ENCODE results near the gene PRM3. TPM values are rescaled to one million over a fixed set of nuclear protein-coding genes. Genes with fewer than 3 reads are reported as not detected.

Gene PRM3
- total RNA-seq, 2 experiments from 2014 or later: not detected

DNA sequence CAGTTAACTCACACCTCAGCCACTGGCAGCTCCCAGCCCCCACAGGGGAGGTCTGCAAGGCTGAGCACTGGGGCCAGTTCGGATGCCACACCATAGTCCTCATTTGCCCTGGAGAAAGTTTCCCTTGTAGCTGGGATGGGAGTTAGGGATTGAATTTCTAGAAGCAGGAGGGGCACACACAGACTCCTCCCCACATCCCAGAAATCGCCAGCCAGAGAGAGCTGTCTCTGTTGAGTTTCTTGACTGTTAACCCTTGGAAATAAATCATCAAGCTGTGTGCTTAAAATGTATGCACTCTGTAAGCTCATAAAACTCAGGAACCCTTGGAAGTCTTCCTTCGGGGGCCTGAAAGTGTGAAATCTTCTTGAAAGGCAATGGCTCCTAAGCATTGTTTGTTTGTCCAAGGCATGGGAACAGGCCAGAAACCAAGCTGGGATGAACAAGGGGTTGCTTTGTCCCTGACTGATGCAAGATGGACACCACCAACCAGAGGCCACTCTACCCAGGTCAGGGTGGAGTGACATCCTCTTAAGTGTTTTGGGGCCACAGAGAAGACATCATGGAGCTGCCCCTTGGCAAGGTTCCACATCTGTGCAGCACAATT is 394 bp upstream of the PRM3 start:
- intact Hi-C loops (cut with DNase I, micrococcal nuclease): no loop called here
- DNase-seq: no peak
- H3K27me3 Mint-ChIP-seq: no peaks in the 10 kb centered on the region
- Histone ChIP-seq H3K9me3 (ENCODE audit: control insufficient read depth in 1 of 2, insufficient read depth in 1 of 2, low read length in 2 of 2) (no peaks in the 10 kb centered on the region), H3K4me1 (ENCODE audit: insufficient read depth, low read length) (no peaks in the 10 kb centered on the region), H3K27ac (ENCODE audit: low read depth in 1 of 2, low read length in 2 of 2) (no peak overlapping the region), H3K4me3 (ENCODE audit: low read length) (no peak overlapping the region), H3K36me3 (ENCODE audit: insufficient read depth, low read length) (no peaks in the 10 kb centered on the region), H3K27me3 (ENCODE audit: control insufficient read depth in 1 of 2, insufficient read depth in 2 of 2, low read length in 2 of 2) (no peaks in the 10 kb centered on the region)
- no peaks in the 10 kb centered on the region for H3K36me3 Mint-ChIP-seq (ENCODE audit: low read depth)
- TF ChIP-seq, protein P1, sequence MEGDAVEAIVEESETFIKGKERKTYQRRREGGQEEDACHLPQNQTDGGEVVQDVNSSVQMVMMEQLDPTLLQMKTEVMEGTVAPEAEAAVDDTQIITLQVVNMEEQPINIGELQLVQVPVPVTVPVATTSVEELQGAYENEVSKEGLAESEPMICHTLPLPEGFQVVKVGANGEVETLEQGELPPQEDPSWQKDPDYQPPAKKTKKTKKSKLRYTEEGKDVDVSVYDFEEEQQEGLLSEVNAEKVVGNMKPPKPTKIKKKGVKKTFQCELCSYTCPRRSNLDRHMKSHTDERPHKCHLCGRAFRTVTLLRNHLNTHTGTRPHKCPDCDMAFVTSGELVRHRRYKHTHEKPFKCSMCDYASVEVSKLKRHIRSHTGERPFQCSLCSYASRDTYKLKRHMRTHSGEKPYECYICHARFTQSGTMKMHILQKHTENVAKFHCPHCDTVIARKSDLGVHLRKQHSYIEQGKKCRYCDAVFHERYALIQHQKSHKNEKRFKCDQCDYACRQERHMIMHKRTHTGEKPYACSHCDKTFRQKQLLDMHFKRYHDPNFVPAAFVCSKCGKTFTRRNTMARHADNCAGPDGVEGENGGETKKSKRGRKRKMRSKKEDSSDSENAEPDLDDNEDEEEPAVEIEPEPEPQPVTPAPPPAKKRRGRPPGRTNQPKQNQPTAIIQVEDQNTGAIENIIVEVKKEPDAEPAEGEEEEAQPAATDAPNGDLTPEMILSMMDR (IDR thresholded peaks at IDR 0.05): no peak
- H3K9me3 Mint-ChIP-seq: no peaks in the 10 kb centered on the region
- H3K27ac Mint-ChIP-seq: no peak overlapping the region
- ChIA-PET CTCF (interaction anchor here (1.0 kb wide), 1 partner anchor 229 kb away, joined by 3 read pairs; no protein-coding TSS in a partner anchor), POLR2A (interaction anchor here (0.5 kb wide), 1 partner anchor 20 kb away, joined by 4 read pairs; no protein-coding TSS in a partner anchor)
- ATAC-seq (ENCODE audit: poor library complexity): no peak
- H3K4me3 Mint-ChIP-seq: no peak overlapping the region
- H3K4me1 Mint-ChIP-seq (ENCODE audit: low read depth): no peaks in the 10 kb centered on the region

DNA sequence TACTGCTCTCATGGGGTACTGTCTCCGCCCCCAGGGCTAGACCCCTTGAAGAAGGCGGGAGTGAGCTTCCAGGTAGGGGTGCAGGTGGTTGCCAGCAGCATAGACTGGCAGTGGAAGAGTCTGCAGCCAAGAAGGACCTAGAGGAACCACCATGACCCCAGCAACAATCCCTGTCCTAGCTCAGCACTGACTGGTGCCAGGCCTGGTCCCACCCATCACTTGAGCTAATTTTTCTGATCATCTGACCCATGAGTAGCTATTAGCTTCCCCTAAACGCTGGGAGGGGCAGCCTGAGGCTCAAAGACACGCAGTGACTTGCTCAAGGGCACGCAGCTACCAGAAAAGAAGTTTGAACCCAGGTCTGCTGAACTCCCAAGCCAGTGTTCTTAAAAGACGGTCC is 945 bp downstream of the PRM3 start:
- CTCF ChIA-PET: no interaction called here
- DNase-seq (no peak), ATAC-seq (ENCODE audit: poor library complexity) (no peak)
- intact Hi-C loops (cut with DNase I, micrococcal nuclease): no loop called here
- no peaks in the 10 kb centered on the region for H3K4me1 ChIP-seq (ENCODE audit: insufficient read depth, low read length)
- no peak overlapping the region for H3K4me3 ChIP-seq (ENCODE audit: low read length)
- H3K9me3 ChIP-seq (ENCODE audit: control insufficient read depth in 1 of 2, insufficient read depth in 1 of 2, low read length in 2 of 2): no peaks in the 10 kb centered on the region
- Mint-ChIP-seq H3K27ac (no peak overlapping the region), H3K36me3 (ENCODE audit: low read depth) (no peaks in the 10 kb centered on the region), H3K27me3 (no peaks in the 10 kb centered on the region), H3K4me1 (ENCODE audit: low read depth) (no peaks in the 10 kb centered on the region), H3K9me3 (no peaks in the 10 kb centered on the region), H3K4me3 (no peak overlapping the region)
- H3K27me3 ChIP-seq (ENCODE audit: control insufficient read depth in 1 of 2, insufficient read depth in 2 of 2, low read length in 2 of 2): no peaks in the 10 kb centered on the region
- no peaks in the 10 kb centered on the region for H3K36me3 ChIP-seq (ENCODE audit: insufficient read depth, low read length)
- POLR2A ChIA-PET: no interaction called here
- TF ChIP-seq, protein P1 (IDR thresholded peaks at IDR 0.05): no peak
- no peak overlapping the region for H3K27ac ChIP-seq (ENCODE audit: low read depth in 1 of 2, low read length in 2 of 2)

DNA sequence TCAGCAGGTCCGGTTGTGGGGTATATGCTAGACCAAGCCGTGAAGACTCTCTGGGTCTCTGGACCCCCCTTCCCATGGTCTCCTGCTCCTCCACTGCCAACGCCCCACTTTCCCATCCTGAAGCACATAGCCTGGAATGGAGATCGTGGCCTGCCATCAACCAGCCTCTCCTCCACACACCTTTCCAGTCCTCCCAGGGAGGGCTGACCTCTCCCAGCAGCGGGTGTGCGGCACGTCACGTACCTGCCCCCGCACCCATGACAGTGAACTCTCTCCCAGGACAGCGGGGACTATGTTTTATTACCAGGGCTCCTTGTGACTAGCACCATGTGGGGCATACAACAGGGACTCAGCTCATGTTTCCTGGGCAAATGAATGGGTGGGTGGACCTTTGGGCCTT is 1.8 kb downstream of the PRM3 start:
- no peak for ATAC-seq (ENCODE audit: poor library complexity)
- Mint-ChIP-seq H3K9me3 (no peaks in the 10 kb centered on the region), H3K27me3 (no peaks in the 10 kb centered on the region), H3K27ac (no peak overlapping the region), H3K4me1 (ENCODE audit: low read depth) (no peaks in the 10 kb centered on the region), H3K36me3 (ENCODE audit: low read depth) (no peaks in the 10 kb centered on the region), H3K4me3 (no peak overlapping the region)
- Histone ChIP-seq H3K27me3 (ENCODE audit: control insufficient read depth in 1 of 2, insufficient read depth in 2 of 2, low read length in 2 of 2) (no peaks in the 10 kb centered on the region), H3K4me3 (ENCODE audit: low read length) (no peak overlapping the region), H3K4me1 (ENCODE audit: insufficient read depth, low read length) (no peaks in the 10 kb centered on the region), H3K27ac (ENCODE audit: low read depth in 1 of 2, low read length in 2 of 2) (no peak overlapping the region), H3K36me3 (ENCODE audit: insufficient read depth, low read length) (no peaks in the 10 kb centered on the region), H3K9me3 (ENCODE audit: control insufficient read depth in 1 of 2, insufficient read depth in 1 of 2, low read length in 2 of 2) (no peaks in the 10 kb centered on the region)
- POLR2A ChIA-PET: interaction anchor here (0.5 kb wide), 1 partner anchor 80 kb away, joined by 3 read pairs; no protein-coding TSS in a partner anchor
- no peak for DNase-seq
- intact Hi-C loops (cut with DNase I, micrococcal nuclease): no loop called here
- TF ChIP-seq, protein P1 (IDR thresholded peaks at IDR 0.05): no peak
- CTCF ChIA-PET: no interaction called here

All from CD4-positive, alpha-beta T cell (primary cell).